Hematopoietic multipotent progenitor cell treated with erythropoietin and hydrocortisone succinate and interleukin-3 and kit ligand, for 15 days (in vitro differentiated cells): ENCODE results near the gene CCND1.

Source experiments
- DNase-seq: peaks from one replicate; pipeline ENCODE4 v3.0.0-alpha.2; 2015; ENCODE audit warnings: low spot score

The CCND1 gene

DNA sequence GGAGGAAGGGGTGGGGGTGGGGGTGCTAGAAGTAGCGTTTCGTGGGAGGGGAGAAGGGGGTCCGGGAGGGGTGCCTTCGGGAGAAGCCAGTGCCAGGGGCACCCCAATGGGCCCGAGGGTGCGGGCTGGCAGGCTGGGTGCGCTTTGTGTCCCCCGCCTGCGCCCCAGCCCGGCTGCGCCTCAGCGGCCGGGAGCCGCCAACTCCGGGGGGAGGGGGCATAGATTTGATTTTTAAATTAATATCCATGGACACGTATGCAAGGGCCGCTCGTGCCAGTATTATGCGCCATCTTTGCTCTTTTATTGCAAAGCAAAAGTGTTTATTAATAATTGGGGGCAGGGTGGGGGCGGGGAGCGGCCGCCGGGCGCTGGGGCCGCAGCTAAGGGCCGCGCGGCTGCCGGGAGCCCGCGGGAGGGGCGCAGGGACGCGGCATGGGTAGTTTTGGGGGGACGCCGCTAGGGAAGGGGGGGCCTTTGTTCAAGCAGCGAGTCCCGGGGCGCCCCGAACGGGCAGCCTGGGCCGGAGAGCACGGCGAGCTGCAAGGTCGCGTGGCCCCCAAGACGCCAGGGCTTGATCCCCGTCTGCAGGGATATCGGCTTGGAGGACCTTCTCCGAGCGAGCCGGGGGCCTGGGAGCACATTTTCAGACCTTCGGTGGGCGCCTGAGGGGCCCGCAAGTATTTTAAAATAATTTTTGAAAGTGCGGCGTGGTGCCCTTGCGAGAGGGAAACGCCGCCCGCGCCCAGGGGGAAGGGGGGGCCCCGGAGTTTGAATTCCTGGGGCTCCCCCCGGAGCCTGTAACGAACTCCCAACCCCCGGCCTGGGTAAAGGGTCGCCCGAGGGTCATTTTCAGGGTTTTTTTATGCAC lies 959 bp downstream of the CCND1 start:
- no peak for DNase-seq

DNA sequence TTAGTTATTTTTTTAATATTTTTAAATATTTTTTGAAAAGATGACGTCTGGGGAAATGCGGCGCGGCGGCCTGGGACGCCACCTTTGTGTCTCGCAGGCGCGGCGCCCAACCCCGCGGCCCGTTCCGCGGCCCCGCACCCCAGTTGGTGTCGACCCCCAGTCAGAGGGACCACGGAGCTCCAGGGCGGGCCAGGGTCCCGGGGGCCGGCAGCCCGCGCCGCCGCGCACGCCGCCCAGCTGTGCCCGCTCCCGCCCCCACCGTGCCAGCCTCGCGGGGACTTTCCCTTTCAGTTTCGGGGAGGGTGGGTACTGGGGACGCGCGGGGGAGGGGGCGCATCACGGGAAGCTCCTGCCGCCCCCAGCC lies 1.6 kb downstream of the CCND1 start:
- DNase-seq, result no peak

- DNase-seq, result peak; percentile 60
These were observed 2.1 kb downstream of the CCND1 start for GRCh38 chr11:69642913-69643632.

DNA sequence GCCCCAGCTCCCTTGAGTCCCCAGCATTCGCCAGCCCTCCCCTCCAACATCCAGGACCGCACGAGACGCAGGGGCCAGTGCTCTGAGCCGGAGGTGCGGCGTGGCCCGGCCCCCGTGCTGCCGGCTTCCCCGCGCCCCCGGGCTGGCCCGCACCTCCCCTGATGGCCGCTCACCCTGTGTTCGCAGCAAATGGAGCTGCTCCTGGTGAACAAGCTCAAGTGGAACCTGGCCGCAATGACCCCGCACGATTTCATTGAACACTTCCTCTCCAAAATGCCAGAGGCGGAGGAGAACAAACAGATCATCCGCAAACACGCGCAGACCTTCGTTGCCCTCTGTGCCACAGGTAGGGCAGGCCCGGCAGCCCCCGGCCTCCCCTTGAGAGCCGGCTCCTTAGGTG lies 2.7 kb downstream of the CCND1 start:
- no peak for DNase-seq

- DNase-seq, result no peak
These were observed 3.4 kb downstream of the CCND1 start for GRCh38 chr11:69644071-69644961.

DNA sequence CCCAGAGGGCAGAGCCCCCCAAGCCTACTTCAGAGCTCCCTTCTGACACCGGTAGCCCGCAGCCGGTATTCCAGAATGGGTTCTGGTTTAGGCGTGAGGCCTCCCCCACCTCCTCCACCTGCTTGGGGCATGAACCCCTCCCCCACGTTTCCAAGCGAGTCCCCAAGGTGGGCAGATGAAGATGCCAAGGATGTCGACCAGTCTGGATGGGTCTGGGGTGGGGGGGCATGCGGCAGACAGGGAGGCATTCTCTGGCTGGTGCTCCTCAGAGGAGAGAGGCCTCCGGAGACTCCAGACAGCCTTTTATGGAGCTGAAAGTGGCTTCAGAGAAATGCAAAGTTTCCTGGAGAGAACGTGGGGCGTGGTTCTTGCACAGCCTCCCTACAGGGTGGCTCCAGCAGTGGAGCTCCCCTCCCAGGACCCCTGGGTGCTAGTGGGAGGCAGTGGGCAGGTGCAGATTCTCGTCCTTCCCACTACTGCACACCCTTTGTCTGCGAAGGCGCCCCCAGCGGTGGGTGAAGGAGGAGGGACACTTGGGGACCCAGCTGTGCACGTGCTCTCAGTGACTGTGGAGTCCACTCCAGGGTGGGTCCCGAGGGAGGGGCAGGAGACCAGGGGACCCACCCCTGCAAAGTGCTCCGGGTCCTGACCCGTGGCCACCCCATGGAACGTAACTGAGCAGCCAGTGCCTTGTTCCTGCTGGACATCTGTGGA lies 4.2 kb downstream of the CCND1 start:
- DNase-seq, result no peak

DNA sequence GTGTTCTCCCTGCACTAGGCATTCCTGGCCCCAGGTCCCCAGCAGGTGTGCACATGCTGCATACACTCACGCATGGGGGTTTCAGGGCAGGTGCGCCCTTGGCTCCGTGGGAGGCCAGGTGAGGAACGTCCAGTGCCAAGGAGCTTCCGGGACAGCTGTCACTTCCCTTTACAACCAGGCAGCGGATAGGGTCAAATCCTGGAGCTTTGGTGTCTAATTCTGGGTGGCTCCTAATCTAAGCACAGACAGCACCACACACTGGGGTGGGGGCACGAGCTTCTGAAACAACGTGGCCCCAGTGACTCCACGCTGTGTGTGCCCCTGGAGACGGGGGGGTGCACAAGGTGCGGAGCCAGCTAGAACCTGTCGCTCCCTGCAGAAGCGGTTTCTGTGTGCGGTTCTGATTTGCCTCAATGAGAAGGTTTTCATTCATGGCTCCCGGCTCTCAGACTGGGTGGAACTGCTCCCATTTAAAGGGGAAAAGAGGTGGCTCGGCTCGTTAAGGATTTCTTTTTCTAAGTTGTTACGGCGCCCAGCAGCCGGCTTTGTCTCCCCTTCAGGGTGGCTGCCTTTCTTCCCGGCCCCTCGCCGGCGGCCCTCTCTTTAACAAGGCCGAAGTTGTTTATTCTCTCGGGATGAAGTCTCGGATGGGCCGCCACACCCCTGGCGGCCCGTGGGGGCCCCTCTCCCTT lies 5.0 kb downstream of the CCND1 start:
- no peak for DNase-seq

DNA sequence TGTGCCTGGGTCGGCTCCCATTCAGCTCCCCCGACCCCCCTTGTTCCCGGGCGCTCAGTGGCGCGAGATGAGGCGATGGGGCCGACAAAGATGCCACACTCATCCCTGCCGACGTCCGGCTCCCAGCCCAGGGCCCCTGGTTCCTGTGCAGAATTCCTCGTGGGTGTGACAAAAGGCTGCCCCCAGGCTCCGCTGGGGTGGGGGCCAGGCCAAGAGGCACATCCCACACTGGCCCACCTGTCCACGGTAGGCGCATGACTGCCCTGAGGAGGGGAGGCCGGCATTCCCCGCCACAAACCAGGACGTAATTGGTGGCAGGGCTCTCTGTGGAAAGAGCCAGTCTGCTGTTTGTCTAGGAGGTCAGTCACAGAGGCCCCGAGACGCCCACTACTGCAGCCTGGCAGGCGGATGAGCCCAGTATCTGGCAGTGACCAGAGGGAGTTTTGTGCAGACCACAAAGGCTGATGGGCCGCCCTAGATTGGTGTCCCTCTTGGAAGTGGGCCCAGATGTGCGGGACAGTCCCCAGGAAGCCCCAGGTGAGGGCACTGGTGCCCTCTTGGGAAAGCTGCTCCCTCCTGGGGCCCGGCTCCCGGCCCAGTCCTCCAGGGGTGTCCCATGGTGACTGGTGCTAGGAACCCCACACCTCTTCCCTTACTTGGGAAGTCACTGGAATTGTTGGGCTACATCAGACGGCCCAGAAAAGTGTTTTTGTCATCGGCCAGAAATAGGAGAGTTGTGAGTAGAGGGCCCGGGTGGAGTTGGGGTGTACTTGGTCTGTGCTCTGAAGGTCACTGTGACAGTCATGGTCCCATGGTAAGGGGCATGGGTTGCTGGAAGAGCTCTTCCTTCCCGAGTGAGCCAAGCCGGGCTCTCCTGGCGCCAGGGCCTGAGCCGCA lies 5.8 kb downstream of the CCND1 start:
- no peak for DNase-seq

DNA sequence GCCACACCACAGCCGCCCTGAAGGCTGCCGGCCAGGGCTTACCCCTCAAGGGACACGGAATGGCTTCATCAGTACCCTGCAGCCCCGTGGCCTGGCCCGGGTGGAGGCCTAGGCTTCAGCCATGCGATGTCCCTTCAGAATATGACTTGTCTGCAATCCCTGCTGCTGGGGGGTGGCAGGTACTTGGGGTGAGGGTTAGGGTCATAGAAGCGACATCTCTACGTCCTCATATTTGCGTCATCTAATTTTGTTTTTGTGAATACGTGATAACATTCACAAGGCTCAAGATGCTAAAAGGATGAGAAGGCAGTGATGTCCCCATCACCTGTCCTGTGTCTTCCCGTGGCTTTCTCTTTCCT lies 6.4 kb downstream of the CCND1 start:
- no peak for DNase-seq

DNA sequence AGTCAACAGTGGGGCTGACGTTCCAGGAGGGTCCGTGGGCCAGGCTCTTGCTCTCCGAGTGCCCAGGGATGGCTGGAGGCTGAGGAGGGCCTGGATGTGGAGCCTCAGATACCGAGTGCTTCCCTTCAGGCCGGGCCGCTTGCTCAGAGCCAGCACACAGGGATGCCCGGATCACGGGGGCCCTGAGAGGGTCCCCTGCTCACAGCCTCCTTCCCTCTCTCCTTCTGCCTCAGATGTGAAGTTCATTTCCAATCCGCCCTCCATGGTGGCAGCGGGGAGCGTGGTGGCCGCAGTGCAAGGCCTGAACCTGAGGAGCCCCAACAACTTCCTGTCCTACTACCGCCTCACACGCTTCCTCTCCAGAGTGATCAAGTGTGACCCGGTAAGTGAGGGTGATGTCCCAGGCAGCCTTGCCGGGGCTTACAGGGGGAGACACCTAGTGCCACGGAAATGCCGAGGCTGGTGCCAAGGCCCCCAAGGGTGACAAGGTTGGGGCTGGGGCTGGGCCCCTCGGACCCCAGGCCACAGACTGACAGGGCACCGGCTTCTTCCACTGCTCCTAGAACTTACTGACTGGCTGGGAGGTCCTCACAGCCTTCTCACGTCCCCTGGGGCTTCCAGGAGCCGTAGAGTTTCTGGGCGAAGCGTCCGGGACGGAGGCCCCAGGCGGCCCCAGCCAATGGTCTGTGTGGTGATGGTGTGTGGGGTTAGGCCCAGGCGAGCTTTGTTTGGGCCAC lies 7.0 kb downstream of the CCND1 start:
- DNase-seq, result no peak

- DNase-seq, result no peak
These were observed 8.0 kb downstream of the CCND1 start for GRCh38 chr11:69648679-69649575.

GRCh38 chr11:69649576-69649900 lies 8.6 kb downstream of the CCND1 start:
- no peak for DNase-seq

- no peak for DNase-seq
These were observed 9.3 kb downstream of the CCND1 start for GRCh38 chr11:69650081-69650831.

DNA sequence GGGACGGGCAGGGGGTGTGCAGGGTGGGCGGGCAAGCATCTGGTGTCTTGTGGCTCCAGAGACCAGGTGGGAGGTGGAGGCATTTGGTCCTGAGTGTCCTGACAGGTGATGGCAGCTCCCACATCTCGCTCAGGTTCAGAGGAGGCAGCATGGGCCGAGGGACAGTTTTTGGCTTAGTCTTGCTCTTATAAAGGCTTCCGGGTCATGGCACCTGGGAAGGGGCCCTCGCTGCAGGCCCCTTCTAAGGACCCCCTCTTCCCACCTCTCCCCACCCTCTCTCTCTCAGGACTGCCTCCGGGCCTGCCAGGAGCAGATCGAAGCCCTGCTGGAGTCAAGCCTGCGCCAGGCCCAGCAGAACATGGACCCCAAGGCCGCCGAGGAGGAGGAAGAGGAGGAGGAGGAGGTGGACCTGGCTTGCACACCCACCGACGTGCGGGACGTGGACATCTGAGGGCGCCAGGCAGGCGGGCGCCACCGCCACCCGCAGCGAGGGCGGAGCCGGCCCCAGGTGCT lies 9.9 kb downstream of the CCND1 start:
- no peak for DNase-seq

GRCh38 chr11:69651834-69652620 lies 11.1 kb downstream of the CCND1 start:
- DNase-seq, result no peak

DNA sequence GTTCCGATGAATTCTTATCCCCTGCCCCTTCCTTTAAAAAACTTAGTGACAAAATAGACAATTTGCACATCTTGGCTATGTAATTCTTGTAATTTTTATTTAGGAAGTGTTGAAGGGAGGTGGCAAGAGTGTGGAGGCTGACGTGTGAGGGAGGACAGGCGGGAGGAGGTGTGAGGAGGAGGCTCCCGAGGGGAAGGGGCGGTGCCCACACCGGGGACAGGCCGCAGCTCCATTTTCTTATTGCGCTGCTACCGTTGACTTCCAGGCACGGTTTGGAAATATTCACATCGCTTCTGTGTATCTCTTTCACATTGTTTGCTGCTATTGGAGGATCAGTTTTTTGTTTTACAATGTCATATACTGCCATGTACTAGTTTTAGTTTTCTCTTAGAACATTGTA lies 12.0 kb downstream of the CCND1 start:
- DNase-seq, result no peak

- no peak for DNase-seq
These were observed 12.5 kb downstream of the CCND1 start for GRCh38 chr11:69653406-69653960.
